ENCODE results near the gene IFT43. TPM values are rescaled to one million over a fixed set of nuclear protein-coding genes. Genes with fewer than 3 reads are reported as not detected.

The IFT43 gene
- total RNA-seq, 1 donor from 2014 or later, result 52.1 TPM

DNA sequence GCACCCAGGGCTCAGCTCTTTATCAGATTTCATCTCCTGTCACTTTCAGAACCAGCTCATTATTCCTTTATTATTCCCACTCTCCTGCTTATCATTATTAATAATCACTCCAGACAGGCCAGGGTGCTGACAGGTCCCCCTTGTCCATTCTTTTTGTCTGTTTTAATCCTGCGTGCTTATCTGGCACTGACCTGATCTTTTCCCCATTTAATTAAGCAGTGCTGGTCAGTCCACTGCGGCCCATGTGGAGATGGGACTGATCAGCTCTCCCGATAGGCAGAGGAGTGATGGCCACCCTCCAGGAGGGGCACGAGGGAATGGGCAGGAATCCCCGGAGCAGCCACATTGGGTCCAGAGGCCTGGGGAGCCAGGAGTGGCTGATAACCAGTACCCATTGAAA is 110.7 kb downstream of the IFT43 start:
- no peak overlapping the region for H3K27ac Mint-ChIP-seq
- no peak for DNase-seq (ENCODE audit: low spot score, unreplicated experiment)
- H3K27me3 Mint-ChIP-seq, result peaks cover 48% of the 10 kb centered on the region
- no peaks in the 10 kb centered on the region for H3K9me3 Mint-ChIP-seq (ENCODE audit: low read depth)
- H3K36me3 Mint-ChIP-seq (ENCODE audit: insufficient read depth), result no peaks in the 10 kb centered on the region
- H3K4me3 Mint-ChIP-seq (ENCODE audit: low read depth), result no peak overlapping the region
- H3K4me1 Mint-ChIP-seq (ENCODE audit: low read depth), result peaks cover 8% of the 10 kb centered on the region
- TF ChIP-seq, protein P1, sequence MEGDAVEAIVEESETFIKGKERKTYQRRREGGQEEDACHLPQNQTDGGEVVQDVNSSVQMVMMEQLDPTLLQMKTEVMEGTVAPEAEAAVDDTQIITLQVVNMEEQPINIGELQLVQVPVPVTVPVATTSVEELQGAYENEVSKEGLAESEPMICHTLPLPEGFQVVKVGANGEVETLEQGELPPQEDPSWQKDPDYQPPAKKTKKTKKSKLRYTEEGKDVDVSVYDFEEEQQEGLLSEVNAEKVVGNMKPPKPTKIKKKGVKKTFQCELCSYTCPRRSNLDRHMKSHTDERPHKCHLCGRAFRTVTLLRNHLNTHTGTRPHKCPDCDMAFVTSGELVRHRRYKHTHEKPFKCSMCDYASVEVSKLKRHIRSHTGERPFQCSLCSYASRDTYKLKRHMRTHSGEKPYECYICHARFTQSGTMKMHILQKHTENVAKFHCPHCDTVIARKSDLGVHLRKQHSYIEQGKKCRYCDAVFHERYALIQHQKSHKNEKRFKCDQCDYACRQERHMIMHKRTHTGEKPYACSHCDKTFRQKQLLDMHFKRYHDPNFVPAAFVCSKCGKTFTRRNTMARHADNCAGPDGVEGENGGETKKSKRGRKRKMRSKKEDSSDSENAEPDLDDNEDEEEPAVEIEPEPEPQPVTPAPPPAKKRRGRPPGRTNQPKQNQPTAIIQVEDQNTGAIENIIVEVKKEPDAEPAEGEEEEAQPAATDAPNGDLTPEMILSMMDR (IDR thresholded peaks at IDR 0.05; ENCODE audit: unreplicated experiment), result no peak

DNA sequence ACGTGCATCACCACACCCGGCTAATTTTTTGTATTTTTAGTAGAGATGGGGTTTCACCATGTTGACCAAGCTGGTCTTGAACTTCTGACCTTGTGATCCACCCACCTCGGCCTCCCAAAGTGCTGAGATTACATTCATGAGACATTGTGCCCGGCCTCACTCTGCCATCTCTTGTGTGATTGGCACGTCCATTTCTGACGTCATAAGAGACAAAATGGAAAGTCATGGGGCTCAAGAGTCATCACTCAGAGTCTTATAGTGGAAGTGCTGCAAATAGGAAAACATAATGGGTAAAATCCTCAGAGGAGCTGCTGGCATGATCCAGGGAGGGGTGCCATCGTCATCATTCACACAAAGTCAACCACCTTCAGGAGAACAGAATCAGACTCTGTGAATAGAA is 112.0 kb downstream of the IFT43 start:
- H3K9me3 Mint-ChIP-seq (ENCODE audit: low read depth), result no peaks in the 10 kb centered on the region
- peaks cover 52% of the 10 kb centered on the region for H3K27me3 Mint-ChIP-seq
- H3K36me3 Mint-ChIP-seq (ENCODE audit: insufficient read depth), result no peaks in the 10 kb centered on the region
- no peak overlapping the region for H3K27ac Mint-ChIP-seq
- H3K4me3 Mint-ChIP-seq (ENCODE audit: low read depth), result no peak overlapping the region
- H3K4me1 Mint-ChIP-seq (ENCODE audit: low read depth), result peaks cover 8% of the 10 kb centered on the region
- TF ChIP-seq, protein P1 (IDR thresholded peaks at IDR 0.05; ENCODE audit: unreplicated experiment), result no peak
- DNase-seq (ENCODE audit: low spot score, unreplicated experiment), result no peak

DNA sequence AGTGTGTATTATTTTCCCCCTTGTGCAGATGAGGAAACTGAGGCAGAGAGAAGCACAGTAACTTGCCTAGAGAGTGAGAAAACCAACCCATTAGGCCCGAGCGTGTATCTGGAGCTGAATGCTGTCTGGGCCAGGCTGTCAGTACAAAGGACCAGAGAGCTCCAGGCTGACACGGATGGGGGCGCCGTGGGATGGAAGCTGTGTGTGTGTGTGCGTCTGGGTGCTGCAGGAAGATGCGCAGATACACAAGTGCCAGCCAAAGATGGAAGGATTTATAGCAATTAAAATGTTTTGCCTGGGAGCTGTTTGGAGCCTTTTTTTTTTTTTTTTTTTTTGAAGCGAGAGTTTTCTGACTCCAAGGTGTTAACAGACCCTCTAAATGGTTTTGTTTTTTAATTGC is 112.5 kb downstream of the IFT43 start:
- TF ChIP-seq, protein P1 (IDR thresholded peaks at IDR 0.05; ENCODE audit: unreplicated experiment), result no peak
- H3K4me3 Mint-ChIP-seq (ENCODE audit: low read depth), result no peak overlapping the region
- DNase-seq (ENCODE audit: low spot score, unreplicated experiment), result no peak
- H3K4me1 Mint-ChIP-seq (ENCODE audit: low read depth), result peaks cover 8% of the 10 kb centered on the region
- no peak overlapping the region for H3K27ac Mint-ChIP-seq
- peaks cover 50% of the 10 kb centered on the region for H3K27me3 Mint-ChIP-seq
- no peaks in the 10 kb centered on the region for H3K36me3 Mint-ChIP-seq (ENCODE audit: insufficient read depth)
- no peaks in the 10 kb centered on the region for H3K9me3 Mint-ChIP-seq (ENCODE audit: low read depth)

DNA sequence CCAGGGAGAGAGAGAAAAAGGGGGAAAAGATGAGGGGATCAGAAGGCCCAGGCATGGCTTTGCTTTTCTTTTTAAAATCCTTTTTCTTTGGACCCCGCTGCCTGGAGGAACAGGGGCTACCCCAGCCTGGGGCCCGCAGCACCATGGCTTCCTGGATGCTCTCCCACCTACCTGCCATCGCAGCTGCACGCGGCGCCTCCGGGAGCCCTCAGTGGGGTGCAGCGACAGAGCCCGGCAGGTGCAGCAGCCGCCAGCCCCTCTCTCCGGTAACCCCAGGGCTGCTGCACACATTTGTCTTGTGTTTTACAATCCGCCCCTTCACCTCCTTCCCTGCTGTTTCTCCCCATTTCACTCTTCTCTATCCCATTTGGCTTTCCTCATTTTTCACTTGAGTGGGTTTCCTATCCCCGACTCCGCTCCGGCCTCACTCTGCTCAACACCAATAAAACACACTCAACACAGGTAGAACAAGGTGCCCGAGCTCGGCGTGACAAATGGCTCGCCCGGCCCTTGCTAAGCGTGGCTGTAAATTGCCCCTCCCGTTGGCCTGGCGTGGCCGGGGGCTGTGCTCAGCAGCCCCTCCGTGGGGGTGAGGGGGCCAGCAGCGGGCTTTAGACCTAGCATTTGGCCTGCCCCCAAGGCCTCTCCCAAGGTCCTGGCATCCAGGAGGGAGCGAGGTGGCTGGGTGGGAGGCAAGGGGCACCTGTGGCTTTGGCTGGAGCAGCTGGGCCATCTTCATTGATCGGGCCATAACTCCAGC is 113.5 kb downstream of the IFT43 start:
- H3K27me3 Mint-ChIP-seq, result peaks cover 44% of the 10 kb centered on the region
- peaks cover 8% of the 10 kb centered on the region for H3K4me1 Mint-ChIP-seq (ENCODE audit: low read depth)
- no peak overlapping the region for H3K27ac Mint-ChIP-seq
- H3K9me3 Mint-ChIP-seq (ENCODE audit: low read depth), result no peaks in the 10 kb centered on the region
- no peak overlapping the region for H3K4me3 Mint-ChIP-seq (ENCODE audit: low read depth)
- no peak for DNase-seq (ENCODE audit: low spot score, unreplicated experiment)
- TF ChIP-seq, protein P1 (IDR thresholded peaks at IDR 0.05; ENCODE audit: unreplicated experiment), result no peak
- no peaks in the 10 kb centered on the region for H3K36me3 Mint-ChIP-seq (ENCODE audit: insufficient read depth)

DNA sequence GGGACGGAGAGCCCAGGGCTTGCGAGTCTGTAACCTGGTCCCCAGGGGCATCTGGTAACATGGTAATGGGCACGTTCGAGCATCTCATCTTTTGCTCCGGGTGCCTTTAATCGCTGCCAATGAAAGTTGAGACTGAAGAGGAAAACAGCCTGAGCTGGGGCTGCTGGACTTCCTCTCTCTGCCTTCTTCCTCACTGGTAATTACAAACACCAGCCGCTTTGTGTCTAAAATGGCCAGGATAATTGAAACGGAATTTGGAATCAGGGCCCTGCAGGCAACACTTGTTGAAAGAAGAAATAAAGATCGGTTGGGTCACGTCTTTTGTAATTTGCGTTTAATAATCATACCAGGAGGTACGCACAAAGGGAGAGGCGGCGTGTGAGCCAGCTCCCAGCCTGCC is 114.7 kb downstream of the IFT43 start:
- peaks cover 8% of the 10 kb centered on the region for H3K4me1 Mint-ChIP-seq (ENCODE audit: low read depth)
- H3K27ac Mint-ChIP-seq, result no peak overlapping the region
- no peak overlapping the region for H3K4me3 Mint-ChIP-seq (ENCODE audit: low read depth)
- no peaks in the 10 kb centered on the region for H3K9me3 Mint-ChIP-seq (ENCODE audit: low read depth)
- H3K27me3 Mint-ChIP-seq, result peaks cover 42% of the 10 kb centered on the region
- no peaks in the 10 kb centered on the region for H3K36me3 Mint-ChIP-seq (ENCODE audit: insufficient read depth)
- no peak for DNase-seq (ENCODE audit: low spot score, unreplicated experiment)
- TF ChIP-seq, protein P1 (IDR thresholded peaks at IDR 0.05; ENCODE audit: unreplicated experiment), result no peak
